Stimulated activated CD8-positive, alpha-beta memory T cell treated with anti-CD3 and anti-CD28 coated beads, Interleukin-4, amount 100 ng/mL, for 4 hours (primary cell): ENCODE measurements around the gene UNC45A.
"Not testable (repeated sequence)": the region's sequence is repeated elsewhere in the genome, so short reads cannot be mapped to it uniquely, and the experiment has no call there.

Source experiments
- DNase-seq, 2 donors: peaks; one replicate each; pipeline ENCODE4 v3.0.0-alpha.2; 2020; ENCODE audit warnings: low read depth in 2 of 2, low spot score in 1 of 2

UNC45A gene

DNA sequence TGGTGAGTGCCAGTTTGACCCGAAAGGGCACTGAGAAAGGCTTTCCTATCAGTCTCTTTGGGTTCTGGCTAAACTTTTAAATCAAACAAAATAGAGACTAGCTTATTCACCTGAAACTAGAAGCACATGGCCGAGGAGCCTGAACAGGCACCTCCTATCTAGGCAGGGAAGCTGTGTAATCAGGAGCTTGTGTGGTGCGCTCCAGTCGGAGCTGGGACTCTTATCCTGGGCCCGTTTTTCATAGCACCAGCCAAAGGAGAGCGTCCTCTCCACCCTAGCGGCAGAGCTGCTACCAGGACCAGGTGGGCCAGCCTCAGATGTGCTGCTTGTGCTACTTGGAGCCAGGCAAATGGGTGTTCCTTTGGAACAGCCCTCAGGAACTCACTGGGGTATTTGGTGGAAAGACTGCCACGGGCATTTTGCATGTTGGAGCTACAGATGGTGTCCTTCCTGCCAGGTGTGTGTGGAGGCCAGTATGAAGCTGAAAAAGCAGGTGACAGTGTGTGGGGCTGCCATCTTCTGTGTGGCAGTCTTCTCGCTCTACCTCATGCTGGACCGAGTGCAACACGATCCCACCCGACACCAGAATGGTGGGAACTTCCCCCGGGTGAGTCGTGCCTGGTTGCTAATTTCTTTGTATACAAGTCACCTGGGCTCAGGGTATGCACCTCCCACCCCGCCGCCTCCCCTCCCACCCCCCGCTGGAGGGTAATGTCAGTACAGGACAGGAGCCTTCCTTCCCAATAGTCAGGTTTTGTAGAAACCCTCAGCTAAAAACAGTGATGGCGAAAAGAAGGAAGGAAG lies 31.1 kb upstream of the UNC45A start:
- no peak for DNase-seq

DNA sequence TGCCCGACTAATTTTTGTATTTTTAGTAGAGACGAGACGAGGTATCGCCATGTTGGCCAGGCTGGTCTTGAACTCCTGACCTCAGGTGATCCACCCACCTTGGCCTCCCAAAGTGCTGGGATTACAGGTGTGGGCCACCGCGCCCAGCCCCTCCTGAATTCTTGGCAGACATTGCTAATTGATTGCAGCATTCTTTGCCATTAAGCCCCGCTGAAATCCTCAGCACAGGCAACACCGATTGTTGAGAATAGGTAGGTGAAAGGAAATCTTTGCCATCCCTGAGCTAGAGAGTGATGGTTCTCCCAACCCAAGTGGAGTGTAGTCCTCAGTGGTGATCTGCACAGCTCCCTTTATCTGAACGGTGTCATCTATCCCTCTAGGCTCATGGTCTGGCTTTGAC lies 30.3 kb upstream of the UNC45A start:
- no peak for DNase-seq

DNA sequence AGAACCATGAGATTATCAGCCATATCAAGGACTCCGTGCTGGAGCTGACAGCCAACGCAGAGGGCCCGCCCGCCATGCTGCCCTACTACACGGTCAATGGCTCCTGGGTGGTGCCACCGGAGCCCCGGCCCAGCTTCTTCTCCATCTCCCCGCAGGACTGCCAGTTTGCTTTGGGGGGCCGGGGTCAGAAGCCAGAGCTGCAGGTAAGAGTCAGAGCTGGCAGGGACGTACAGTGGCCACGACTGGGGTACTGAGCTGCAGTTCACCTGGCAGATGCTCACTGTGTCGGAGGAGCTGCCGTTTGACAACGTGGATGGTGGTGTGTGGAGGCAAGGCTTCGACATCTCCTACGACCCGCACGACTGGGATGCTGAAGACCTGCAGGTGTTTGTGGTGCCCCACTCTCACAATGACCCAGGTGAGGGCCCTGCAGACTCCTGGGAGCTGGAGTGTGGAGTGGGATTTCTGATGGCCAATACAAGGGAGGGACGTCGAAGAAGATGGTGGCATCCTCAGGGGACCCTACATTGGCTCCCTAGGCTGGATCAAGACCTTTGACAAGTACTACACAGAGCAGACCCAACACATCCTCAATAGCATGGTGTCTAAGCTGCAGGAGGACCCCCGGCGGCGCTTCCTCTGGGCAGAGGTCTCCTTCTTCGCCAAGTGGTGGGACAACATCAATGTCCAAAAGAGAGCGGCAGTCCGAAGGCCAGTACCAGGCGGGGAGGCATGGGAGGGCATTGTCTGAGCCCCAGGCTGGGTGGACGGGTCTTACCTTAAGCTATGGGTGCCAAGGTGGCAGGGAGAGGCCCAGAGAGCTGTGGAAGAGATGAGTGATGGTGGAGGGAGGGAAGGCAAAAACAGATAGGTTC lies 29.5 kb upstream of the UNC45A start:
- no peak for DNase-seq

DNA sequence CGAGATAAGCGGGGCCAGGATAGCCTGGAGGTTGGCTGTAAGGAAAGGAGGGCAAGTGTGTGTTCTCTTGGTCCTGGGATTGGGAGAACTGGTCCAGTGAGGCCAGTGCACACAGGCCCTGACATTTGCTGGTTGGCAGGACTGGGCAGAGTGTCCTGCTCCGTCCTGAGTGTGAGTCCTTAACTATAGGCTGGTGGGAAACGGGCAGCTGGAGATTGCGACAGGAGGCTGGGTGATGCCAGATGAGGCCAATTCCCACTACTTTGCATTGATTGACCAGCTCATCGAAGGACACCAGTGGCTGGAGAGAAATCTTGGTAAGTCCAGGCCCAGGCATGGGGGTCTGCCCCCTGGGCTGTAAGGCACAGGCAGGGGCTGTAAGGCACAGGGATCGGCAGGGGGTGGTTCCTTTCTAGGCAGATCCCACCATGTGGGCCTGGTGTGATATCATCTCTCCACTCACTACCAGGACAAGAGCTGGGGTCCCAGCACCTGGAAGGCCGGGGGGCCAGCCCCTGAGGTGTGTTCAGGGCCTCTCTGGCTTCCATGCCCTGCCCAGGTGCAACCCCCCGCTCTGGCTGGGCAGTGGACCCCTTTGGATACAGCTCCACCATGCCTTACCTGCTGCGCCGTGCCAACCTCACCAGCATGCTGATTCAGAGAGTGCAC lies 28.8 kb upstream of the UNC45A start:
- no peak for DNase-seq

DNA sequence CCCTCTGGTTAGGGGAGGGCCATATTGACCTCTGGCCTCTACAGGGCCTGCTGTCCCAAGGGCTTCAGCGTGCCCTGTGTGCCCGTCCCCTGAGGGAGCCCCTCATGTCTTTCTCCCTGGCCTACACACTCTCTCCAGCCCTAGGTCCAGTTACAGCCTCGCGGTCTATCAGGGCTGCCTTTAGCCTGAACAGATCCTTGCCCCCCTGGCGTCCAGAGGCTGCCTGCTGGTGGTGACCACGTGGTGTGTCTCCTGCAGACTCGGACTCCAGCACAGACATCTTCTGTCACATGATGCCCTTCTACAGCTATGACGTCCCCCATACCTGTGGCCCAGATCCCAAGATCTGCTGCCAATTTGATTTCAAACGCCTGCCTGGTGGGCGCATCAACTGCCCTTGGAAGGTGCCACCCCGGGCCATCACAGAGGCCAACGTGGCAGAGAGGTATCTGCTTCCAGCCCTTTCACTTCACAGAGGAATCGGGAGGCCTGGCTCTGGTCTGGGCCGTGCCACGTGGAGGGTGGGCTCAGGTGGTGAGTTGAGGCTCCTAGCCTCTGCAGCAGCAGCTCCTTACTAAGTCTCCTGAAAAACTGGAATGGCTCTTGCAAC lies 27.9 kb upstream of the UNC45A start:
- no peak for DNase-seq

DNA sequence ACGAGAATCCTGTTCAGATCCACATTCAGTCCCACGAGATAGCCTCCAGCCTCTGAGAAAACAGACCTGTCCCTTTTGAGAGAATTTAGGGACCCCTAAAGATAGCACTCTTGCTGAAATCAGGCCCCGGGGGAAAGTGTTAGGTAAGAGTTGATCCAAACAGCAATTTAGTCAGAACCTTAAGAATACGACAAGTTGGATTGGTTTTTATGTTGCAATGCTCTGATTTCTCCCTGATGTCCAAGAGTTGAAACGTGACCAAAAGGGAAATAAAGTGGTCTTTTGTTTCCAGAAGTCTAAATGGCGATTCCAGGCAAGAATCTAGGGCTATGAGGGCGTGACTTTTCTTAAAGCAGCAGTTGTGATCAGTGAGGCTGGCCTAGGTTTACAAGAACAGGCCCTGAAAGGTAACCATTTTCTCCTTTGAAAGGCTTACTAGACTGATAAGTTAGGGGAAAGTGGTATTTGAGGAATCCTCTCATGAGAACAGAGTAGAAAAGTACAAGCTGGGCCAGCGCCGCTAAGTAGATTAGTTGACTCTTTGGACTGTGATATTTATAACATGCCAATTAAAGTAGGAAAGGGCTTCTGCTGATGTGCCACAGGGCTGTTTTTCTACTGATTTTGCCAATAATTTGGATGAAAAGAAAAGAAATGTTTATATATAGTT lies 27.1 kb upstream of the UNC45A start:
- DNase-seq = no peak

- not testable (repeated sequence) for DNase-seq
Observed at GRCh38 chr15:90909449-90909848, 25.6 kb upstream of the UNC45A start.

DNA sequence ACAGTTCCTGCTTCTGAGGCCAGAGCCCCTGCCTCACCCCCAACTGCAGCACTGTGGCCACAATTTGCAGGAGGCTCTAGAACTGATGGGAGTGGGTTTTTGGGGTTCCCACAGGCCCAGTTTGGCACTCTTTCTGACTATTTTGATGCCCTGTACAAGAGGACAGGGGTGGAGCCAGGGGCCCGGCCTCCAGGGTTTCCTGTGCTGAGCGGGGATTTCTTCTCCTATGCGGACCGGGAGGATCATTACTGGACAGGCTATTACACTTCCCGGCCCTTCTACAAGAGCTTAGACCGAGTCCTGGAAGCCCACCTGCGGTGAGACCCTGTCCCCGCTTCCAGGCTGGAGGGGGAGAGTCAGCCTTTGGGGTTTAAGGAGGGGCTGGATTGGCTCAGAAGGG lies 25.1 kb upstream of the UNC45A start:
- no peak for DNase-seq

- DNase-seq = no peak
Observed at GRCh38 chr15:90910441-90911301, 24.4 kb upstream of the UNC45A start.

- no peak for DNase-seq
Observed at GRCh38 chr15:90911302-90911623, 23.8 kb upstream of the UNC45A start.

DNA sequence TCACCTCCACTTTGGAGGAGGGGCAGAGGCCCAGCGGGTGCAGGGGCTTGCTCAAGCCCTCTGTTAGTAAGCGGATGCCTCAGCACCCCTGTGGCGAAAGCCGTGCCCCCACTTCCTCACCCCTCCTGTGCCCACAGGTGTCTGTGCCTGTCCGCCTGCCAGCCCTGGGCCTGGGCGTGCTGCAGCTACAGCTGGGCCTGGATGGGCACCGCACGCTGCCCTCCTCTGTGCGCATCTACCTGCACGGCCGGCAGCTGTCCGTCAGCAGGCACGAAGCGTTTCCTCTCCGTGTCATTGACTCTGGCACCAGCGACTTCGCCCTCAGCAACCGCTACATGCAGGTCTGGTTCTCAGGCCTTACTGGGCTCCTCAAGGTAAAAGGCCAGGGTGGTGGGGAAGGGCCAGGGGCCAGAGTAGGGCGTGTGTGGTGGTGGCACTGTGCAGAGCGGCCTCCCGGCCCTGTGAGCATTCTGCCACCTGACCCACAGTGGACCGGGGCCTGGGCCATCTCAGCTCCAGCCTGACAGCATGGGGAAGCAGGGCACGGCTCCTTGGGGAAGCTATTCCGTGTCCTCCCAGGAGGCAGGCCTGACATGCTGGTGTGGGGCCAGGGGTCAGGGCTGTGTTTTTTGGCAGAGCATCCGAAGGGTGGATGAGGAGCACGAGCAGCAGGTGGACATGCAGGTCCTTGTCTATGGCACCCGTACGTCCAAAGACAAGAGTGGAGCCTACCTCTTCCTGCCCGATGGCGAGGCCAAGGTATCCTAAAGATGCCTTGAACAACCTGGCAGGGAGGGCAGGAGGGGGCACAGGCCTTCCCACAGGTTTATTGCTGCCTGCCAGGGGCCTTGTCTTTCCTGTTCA lies 22.9 kb upstream of the UNC45A start:
- no peak for DNase-seq

DNA sequence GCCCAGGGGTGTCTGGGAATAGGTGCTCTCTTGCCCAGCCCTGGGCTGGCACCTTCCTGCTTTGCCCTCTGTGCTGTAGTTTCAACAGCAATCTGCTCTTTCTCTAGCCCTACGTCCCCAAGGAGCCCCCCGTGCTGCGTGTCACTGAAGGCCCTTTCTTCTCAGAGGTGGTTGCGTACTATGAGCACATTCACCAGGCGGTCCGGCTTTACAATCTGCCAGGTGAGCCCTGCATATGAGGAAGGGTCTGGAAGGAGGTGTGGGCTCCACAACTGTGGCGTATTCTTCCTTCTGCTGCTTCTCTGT lies 22.4 kb upstream of the UNC45A start:
- DNase-seq = no peak

- DNase-seq = no peak
Observed at GRCh38 chr15:90913398-90913944, 21.6 kb upstream of the UNC45A start.

DNA sequence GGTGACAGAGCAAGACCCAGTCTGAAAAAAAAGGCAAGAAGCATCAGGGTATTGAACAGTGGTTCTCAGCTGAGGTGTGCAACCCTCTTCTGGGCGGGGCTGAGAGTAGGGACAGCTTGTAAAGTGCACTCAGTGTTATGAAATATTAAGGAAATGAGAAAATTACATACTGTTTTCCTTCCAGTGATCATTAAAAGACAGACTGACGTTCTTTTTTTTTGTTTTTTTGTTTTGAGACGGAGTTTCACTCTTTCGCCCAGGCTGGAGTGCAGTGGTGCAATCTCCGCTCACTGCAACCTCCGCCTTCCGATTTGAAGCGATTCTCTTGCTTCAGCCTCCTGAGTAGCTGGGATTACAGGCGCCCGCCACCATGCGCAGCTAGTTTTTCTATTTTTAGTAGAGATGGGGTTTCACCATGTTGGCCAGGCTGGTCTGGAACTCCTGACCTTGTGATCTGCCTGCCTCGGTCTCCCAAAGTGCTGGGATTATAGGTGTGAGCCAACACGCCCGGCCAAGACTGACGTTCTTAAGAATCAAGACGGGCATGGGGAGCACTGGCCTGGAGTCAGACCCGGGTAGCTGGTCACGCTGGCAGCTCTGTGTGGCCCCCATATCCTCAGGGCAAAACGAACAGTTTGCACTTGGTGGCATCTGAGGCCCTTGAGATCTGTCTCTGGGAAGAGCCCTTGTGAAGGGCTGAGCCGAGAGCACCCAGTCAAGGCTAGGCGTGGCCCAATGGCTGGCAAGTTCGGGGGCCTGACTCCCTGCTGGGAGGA lies 20.6 kb upstream of the UNC45A start:
- DNase-seq = no peak

DNA sequence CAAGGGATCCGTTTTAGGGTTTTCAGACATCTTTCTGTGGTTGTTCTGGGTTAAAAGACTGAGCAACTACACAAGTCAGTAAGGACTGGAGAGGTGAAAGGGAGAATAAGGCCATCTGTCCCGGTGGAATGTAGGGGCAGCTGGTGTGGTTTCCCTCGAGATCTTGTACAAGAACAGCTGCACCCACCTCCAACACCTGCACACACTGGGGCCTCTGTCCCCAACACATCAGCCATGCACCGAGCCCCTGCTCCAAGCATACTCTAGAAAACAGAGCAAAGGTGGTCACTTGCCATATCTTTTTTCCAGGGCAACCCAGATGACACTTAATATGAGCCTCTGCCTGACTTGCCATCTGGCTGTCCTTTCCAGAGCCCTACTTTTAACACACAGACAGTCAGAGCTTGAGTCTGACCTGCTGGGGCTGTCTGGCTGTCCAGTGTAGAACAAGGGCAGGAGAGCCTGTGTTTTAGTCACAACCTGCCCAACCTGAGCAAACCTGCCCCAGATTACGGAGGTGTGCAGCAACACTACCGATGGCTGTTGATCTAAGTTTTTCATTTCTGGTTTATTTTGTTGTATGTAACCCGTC lies 19.8 kb upstream of the UNC45A start:
- no peak for DNase-seq

GRCh38 chr15:90915808-90916440 lies 19.2 kb upstream of the UNC45A start:
- DNase-seq = no peak

DNA sequence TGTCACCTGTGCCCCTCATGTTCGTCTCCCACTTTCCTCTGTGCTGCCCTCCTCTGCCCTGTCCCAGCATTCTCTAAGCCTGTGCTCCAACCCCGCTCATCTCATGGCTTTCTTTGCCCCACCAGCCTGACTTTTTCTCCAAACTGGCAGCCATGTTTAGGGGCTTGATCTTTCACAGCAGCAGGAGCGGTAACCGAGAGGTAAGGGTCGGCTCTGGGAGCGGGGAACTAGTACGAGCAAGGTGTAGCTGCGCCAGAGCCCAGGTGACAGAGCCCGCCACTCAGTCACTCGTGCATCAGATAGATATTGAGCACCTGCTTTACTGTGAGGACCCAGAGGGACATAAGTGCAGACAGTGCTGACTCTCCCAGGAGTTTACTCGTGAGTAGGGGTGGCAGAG lies 18.6 kb upstream of the UNC45A start:
- DNase-seq = no peak
